Right renal cortex interstitium (tissue), 3 donors: ENCODE data around the gene TSFM. TPM values are rescaled to one million over a fixed set of nuclear protein-coding genes. Genes with fewer than 3 reads are reported as not detected.

ENCODE experiments used
- DNase-seq, 3 donors: peaks; one replicate each; pipeline ENCODE4 v3.0.0-alpha.2; 2013; ENCODE audit warnings: low read depth in 3 of 3, low spot score in 2 of 3
- polyA plus RNA-seq, 3 donors: library from polyadenylated mRNA; unstranded; fragments of 120-200 nt; gene quantifications; one replicate each; pipeline ENCODE4 v1.2.1, GENCODE V29; 2013; ENCODE audit not compliant: insufficient read length in 3 of 3

The TSFM gene
- polyA plus RNA-seq, 3 donors: 36.3 to 45.5 (median 42.2) TPM

DNA sequence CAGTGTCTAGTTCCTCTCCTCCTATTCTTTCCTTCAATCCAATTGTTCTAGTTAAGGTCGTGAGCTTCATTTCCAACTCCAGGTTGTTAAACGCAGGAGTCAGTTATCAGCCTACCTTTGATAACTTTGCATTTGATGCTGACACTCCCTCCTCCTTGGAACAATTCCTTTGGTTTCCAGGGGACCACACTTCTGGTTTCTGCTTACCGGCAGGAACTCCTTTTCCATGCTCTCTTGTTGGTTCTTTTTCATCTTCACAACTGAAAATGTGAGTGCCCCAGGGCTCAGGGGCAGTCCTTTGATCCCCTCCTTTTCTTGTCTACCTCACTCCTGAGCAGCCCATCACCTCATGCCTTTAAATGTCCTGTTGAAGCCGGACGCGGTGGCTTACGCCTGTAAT lies 5.2 kb upstream of the TSFM start:
- DNase-seq: no peak

DNA sequence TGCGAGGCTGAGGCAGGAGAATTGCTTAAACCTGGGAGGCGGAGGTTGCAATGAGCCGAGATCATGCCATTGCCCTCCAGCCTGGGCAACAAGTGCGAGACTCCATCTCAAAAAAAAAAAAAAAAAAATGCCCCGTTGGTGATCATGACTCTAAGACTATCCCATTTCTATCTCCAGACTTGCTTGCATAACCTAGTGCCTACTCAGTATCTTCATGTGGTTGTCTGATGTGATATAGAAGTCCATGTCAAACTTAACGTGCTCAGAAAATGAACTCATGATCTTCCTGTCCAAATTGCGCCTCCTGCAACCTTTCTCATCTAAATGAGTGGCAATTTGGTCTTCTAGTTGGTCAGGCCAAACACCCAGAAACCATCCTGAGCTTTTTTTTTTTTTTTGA lies 4.7 kb upstream of the TSFM start:
- DNase-seq: no peak

DNA sequence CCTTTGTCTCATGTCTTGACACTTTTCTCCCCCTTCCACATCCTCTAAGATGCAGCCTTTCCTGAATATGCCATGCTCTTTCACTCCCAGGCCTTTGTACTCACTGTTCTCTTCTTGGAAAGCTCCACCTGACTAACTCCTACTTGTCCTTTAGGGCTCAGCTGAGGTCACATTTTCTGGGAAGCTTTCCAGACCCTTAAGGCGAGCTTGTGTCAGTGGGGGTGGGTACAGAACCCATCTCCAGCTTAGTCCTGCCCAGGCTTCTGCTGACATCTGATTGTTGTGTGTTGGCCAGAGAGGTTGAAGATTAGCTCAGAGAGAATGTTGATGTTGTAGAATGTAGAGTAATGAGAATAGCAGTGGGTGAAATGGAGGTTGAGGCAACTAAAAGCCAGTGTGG lies 2.9 kb upstream of the TSFM start:
- no peak for DNase-seq

DNA sequence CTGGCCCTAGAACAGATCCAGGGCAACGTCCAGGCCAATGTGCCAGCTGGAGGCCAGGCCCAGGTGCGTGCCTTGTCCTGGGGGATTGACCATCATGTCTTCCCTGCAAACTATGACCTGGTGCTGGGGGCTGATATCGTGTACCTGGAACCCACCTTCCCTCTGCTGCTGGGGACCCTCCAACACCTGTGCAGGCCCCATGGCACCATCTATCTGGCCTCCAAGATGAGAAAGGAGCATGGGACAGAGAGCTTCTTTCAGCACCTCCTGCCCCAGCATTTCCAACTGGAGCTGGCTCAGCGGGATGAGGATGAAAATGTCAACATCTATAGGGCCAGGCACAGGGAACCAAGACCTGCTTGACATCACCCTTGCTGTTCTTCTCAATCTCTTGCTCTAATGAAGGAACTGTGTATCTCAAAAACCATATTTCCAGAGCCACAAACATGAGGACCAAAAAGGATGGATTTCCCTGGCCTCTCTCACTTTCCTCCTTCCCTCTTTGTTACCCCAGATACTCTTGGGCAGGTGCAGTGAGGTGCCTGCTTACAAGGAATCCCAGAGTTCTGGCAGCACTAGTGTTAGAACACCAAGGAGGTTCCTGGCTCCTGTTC lies 2.2 kb upstream of the TSFM start:
- DNase-seq: no peak

DNA sequence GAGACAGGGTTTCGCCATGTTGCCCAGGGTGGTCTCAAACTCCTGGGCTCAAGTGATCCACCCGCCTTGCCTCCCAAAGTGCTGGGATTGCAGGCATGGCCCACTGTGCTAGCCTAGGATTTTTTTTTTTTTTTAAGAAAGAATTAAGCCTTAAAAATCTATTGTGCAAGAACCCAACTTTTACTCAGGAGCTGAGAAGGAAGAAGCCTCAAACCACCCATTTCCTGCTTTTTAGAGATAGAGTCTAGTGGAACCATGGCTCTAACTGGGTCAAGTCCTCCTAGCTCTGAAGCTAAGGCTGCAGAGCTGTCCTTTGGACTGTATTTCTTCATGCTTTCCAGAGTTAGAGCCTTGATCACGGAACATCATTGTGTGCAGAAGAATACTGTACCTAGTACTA lies 1.3 kb upstream of the TSFM start:
- no peak for DNase-seq

DNA sequence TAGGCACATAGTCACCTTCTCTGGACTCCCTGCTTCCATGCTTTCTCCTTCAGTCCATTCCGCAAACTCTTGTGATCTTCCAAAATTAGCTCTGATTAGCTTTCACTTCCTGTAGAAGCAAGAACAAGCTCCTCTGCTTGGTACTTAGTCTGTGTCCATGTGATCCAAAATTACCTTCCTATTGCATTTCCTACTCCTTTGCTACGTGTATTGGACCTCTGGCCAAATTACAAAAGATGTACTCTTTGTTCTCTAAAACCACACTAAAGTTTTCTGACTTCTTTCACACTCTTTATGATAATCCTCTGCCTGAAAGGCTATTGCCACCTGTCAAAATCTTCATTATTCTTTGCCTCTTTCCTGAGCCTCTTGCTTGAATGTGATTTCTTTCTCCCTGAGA lies 786 bp upstream of the TSFM start:
- no peak for DNase-seq

DNA sequence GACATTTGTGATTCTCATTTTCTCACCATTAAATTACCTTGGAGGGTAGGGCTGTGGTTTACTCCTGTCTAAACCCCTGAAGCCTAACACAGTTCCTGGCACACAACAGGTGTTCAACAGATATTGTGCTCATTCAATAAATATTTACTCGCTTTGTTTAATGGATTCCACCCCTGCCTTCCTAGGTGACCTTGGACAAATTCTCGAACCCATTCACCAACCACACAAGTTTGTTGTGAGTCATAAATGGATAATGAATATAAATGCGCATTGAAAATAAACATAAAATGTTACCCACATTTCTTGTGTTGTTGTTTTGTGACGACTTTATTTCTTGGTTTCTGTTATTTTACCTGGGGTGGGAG lies 362 bp upstream of the TSFM start:
- DNase-seq: no peak

DNA sequence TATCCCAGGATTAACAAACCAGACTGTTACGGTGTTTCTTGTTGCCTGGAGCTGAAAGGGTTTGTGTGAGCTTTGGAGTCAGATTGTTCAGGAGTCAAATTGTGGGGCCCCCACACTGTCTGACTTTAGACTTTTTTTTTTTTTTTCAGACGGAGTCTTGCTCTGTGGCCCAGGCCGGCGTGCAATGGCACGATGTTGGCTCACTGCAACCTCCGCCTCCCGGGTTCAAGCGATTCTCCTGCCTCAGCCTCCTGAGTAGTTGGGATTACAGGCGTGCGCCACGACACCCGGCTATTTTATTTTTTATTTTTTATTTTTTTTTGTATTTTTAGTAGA lies 847 bp downstream of the TSFM start:
- no peak for DNase-seq

DNA sequence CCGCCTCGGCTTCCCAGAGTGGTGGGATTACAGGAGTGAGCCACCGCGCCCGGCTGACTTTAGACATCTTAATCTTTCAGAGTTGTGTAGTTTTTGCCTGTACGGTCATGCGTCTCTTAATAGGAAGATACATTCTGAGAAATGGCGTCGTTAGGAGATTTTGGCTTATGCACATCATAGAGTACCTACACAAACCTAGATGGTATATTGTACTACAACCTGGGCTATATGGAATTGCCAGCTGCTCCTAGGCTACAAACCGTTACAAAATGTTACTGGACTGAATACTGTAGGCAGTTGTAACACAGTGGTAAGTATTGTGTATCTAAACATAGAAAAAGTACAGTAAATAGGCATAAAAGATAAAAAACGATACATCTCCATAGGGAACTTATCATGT lies 1.3 kb downstream of the TSFM start:
- no peak for DNase-seq

DNA sequence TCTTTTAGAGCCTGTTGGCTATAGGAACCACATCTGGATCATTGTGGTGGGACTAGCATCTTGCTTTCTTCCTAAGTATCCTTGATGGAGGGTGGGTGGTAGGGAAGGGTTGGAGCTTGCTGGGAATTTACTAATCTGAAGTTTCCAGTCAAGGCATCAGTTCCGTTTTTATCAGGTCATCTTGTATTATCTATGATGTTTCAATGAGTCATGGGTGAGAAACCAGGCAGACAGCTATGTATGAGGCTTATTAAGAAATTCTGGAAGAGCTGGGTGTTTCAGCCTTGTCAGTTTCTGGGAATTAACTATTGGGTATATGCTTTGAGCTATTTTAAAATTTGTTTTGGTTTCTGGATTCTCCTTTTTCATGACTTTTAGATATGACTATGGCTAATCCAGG lies 11.3 kb downstream of the TSFM start:
- DNase-seq: no peak

DNA sequence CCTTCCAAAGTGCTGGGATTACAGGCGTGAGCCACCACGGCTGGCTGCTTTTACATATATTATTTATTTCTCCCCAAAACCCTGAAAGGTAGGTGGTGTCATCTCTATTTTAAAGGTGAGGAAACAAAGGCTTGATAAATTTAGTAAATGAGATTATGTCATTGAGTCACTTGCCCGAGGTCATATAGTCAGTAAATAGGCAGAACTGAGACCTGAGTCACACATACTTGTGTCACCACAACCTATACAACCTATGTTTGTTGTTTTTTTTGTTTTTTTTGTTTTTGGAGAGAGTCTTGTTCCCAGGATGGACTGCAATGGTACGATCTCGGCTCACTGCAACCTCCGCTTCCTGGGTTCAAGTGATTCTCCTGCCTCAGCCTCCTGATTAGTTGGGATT lies 12.8 kb downstream of the TSFM start:
- no peak for DNase-seq

DNA sequence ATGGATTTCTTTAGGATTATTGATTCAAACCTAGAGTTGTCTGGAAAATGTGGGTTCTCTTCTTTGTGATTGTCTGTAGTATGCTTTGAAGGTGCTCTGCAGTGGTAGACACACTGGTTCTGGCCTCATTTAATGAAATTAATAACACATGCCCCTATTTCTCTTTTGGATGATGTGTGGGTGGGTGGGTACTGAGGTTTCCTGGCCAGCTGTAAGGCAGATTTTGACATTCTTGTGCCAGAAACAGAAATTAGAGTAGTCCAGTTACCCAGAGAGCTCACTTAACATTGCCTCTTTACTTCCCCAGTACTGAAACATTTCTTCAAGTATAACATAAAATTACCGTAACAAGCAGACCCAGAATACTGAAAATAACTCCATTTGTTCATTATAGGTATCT lies 14.4 kb downstream of the TSFM start:
- DNase-seq: no peak

DNA sequence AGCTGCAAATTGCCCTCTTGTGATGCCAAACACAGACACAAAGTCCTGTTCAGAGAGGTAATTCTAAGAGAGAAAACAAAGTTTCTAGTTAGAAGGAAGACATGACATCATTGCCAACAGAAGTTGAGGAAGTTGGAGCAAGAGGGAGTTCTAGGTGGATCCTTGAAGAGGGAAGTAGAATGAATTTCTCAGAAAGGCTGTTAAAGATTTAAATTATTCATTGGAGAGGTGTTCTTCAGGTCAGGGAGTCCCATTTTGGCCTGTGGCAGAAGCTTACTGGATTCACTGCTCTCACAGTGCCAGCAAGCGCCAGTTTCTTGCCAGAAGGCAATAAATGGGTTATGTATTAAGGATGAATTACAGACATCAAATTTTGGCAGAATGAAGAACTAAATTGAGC lies 15.3 kb downstream of the TSFM start:
- no peak for DNase-seq

DNA sequence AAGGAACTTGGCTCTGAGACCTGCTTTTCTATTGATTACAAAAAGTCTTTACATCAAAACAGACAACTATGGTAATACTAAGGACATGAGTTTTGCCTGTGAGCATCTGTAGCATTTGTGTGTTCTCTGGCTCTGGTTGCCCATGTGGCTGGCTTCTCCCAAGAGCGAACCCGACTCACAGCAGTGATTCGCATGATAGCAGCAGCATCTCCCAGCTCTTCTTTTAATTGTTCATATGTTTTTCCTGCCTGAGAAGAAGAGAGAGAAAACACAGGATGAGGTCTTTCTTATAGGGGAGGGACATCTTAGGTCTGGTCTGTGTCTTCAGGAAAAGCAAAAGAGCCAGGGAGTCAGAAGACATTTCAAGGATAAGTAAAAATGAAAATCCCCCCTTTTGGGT lies 18.4 kb downstream of the TSFM start:
- DNase-seq: no peak

DNA sequence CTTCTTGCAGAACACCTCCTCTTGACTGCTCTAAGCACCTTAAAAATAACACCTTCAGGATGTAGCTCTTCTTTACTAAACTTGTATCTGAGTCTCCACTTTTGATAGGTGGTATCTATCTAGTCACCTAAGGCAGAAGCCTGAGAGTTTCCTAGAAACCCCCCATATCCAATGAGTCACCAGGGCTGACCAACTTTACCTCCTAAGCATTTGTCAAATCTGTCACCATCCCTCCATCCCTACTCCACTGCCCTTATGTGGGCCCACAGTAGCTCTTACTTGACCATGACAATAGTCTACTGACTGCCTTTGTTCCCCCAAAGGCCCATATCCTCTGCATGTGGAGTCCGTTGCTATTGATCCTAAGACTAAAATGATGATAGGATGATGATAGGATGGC lies 20.0 kb downstream of the TSFM start:
- no peak for DNase-seq

DNA sequence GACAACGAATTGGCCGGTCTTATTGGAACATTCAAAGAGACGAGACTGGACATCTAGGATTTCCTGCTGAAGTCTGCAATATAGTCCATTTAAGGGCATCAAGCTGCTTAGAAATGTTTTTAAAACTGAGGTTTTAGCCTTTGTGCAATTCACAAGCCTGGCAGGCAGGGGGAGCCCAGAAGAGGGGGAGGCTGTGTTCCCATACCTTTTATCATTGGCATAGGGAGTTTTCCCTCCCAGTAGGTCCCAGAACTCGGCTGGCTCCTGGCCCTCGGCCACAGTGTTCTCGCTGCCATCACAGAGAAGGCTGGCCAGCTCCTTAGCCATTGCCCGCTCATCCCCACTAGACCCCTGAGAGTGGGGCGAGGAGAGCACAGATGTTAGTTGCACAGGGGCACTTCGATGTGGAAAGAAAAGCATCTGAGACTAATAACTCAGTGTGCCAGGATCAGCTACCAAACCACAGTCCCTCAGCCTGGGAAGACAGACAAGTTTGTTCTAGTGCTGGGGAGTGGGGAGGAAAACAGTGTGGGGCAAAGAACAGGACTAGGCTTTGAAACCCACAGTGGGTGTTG lies 20.8 kb downstream of the TSFM start:
- DNase-seq: no peak

DNA sequence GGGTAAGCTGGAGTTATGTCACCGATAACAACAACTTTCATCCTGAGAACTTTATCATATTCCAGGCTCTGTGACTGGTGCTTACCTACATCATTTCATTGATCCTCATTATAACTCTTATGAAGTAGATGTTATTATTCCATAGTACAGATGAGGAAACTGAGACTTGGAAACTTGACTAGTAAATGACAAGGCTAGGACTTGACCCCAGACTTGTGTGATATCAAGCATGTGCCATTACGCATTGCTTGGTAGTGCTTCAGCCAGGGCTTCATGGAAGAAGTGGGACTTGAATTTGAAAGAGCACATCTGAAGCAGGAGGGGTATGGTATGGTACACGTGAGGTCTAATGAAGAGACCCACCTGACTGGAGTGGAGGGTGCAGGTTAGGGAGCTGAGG lies 24.1 kb downstream of the TSFM start:
- no peak for DNase-seq

DNA sequence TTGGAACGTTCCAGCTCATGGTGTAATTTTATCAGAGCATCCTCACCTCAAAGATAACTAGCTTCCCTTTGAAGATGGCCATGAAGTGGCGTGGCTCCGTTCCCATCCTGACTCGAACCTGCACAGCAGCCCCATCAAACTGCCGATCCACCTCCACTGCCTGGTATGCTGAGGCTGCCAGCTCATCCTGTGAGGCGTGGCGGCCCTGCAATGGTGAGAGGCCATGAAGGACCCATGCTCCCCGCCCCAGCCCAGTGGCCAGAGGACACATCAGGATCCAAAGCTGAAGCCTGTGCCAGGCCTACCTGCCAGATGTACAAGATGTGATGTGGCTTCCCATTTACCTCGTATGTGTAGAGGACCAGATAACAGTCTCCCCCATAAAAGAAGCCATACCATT lies 24.7 kb downstream of the TSFM start:
- no peak for DNase-seq

DNA sequence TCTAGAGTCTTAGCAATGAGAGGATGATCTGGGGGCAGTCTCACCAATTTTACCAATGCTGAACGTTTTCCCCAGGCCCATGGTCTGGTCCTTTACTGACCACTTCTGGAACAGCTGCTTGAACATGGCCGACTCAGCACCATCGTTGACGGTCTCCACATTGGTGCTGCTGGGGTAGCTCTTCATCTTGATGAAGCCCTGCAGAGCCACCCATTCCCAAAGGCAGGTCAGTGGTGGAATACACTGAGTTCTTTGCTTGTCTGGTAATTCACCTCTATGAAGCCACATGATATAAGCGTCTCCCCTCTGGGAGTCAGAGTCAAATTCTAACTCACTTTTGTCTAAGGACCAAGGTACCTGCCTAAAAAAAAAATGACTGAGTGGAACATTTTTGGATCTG lies 25.8 kb downstream of the TSFM start:
- no peak for DNase-seq

DNA sequence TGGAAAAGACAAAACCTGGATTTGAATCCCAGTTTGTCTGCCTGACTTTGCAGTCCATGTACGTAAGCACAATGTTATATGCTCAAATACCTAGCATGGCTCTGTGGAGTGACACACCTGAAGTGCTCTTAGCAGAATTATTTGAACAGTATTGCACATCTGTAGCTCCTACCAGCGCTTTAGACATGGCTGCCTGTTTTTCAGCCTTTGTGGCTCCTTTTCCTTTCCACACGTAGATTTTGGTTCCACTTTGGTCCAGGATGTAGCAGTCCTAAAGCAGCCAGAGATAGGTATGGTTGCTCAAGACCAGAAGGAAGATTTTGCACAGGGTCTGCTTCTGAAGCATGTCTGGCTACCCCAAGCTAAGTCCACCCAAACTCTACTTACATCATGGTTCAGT lies 26.8 kb downstream of the TSFM start:
- no peak for DNase-seq

DNA sequence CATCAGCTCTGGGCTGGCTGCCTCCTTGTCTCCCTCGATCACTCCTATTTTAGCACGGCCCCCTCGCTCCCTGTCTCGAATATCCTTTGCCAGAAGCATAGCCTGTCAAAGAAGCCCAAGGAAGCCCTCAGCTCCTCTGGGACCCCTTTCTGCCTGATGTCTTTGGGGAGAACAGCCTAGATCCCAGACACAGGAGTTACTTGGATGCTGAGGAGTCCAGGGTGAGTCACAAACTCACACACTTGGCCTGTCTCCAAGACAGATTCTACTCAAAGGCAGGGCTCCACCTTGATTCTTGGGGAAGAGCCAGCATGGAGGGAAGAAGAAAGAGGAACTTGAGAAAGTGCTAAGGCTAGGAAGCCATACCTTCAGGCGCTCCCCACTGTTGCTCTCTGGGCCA lies 27.9 kb downstream of the TSFM start:
- DNase-seq: no peak

DNA sequence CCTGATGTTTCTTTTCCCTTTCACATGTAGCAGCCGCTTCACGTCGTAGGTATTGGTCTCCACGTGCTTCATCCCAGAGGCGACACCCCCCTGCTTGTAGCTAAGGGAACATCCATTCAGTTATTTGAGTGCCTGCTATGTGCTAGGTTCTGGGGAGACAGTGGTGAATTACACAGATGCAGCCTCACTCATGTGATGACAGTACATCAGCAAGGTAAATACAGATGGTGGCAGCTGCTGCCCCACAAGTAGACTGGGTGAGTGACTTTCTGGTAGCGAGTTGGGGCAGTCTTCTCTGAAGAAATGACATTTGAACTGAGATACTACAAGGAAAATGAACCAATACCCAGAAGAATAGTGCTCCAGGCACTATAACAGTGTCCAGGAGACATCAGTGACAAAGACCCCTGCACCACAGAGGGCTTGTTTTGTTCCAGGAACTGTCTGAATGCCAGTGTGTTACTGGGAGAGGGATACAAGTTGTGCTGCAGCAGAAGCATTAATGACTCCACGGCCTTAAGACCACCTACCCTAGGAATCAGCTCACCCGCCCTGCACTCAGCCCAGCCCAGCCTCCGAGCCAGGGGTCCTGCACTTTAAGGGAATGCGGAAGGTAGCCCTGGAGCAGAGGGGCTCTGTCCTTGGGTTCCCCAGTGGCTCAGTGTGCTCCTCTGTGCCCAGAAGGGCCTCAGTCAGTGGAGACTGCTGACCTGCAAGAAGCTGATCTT lies 28.6 kb downstream of the TSFM start:
- no peak for DNase-seq
